CD4-positive, alpha-beta T cell (primary cell): ENCODE data around the gene HERPUD2. TPM values are rescaled to one million over a fixed set of nuclear protein-coding genes. Genes with fewer than 3 reads are reported as not detected.

Experiments
- ATAC-seq: fragments of 200-7000 bp; cut with Tn5 transposase; one replicate; pipeline ENCODE4 v1.10.0; 2022; ENCODE audit warnings: mild to moderate bottlenecking; ENCODE audit not compliant: poor library complexity
- CTCF ChIA-PET: fragments of 350-600 bp; sonication (Branson Sonifier 250); formaldehyde crosslinking; loops from one replicate; lab custom pipeline; 2021; ENCODE audit warnings: antibody characterized with exemption, inconsistent platforms; lab: Charles Lee
- POLR2A ChIA-PET: fragments of 350-600 bp; sonication (Branson Sonifier 250); formaldehyde crosslinking; loops from one replicate; lab custom pipeline; 2021; ENCODE audit warnings: antibody characterized with exemption, inconsistent platforms; lab: Charles Lee
- DNase-seq, 14 experiments: peaks; one replicate each; pipeline ENCODE4 v3.0.0-alpha.2; 2013 to 2020; ENCODE audit warnings: mixed read lengths in 2 of 14
- H3K27ac ChIP-seq, 2 donors: one replicate each; pipeline versions ENCODE4 v1.5.1 to v1.7.0; 2013; ENCODE audit warnings: low read length in 2 of 2, low read depth in 1 of 2, mild to moderate bottlenecking in 1 of 2
- H3K27me3 ChIP-seq, 2 experiments: 1 replicate in 1 of 2; 2 replicates in 1 of 2; pipeline versions ENCODE4 v1.6.1 to v1.7.0; 2013; ENCODE audit warnings: low read length in 2 of 2, control low read depth in 1 of 2, mild to moderate bottlenecking in 1 of 2, moderate library complexity in 1 of 2; ENCODE audit not compliant: insufficient read depth in 2 of 2, control insufficient read depth in 1 of 2
- H3K36me3 ChIP-seq: one replicate; pipeline ENCODE4 v1.6.1; 2013; ENCODE audit warnings: low read length, control low read depth; ENCODE audit not compliant: insufficient read depth
- H3K4me1 ChIP-seq: one replicate; pipeline ENCODE4 v1.6.1; 2013; ENCODE audit warnings: low read length, control low read depth; ENCODE audit not compliant: insufficient read depth
- H3K4me3 ChIP-seq: one replicate; pipeline ENCODE4 v1.5.1; 2013; ENCODE audit warnings: mild to moderate bottlenecking, low read length, moderate library complexity
- H3K9me3 ChIP-seq, 2 experiments: 1 replicate in 1 of 2; 2 replicates in 1 of 2; pipeline versions ENCODE4 v1.6.1 to v1.7.0; 2013; ENCODE audit warnings: low read length in 2 of 2, mild to moderate bottlenecking in 2 of 2, control low read depth in 1 of 2, moderate library complexity in 1 of 2; ENCODE audit not compliant: control insufficient read depth in 1 of 2, insufficient read depth in 1 of 2
- H3K27ac Mint-ChIP-seq: one replicate; pipeline ENCODE4 v1.8.0; 2020; ENCODE audit warnings: mixed read lengths
- H3K27me3 Mint-ChIP-seq: one replicate; pipeline ENCODE4 v1.8.0; 2021; ENCODE audit warnings: mixed read lengths
- H3K36me3 Mint-ChIP-seq: one replicate; pipeline ENCODE4 v1.8.0; 2021; ENCODE audit warnings: low read depth, mixed read lengths
- H3K4me1 Mint-ChIP-seq: one replicate; pipeline ENCODE4 v1.8.0; 2021; ENCODE audit warnings: low read depth, mixed read lengths
- H3K4me3 Mint-ChIP-seq: one replicate; pipeline ENCODE4 v1.8.0; 2020; ENCODE audit warnings: mild to moderate bottlenecking, mixed read lengths
- H3K9me3 Mint-ChIP-seq: one replicate; pipeline ENCODE4 v1.8.0; 2020; ENCODE audit warnings: mixed read lengths
- CTCF ChIP-seq: fragments of 200-600 bp; IDR thresholded peaks from one replicate; pipeline ENCODE4 v1.8.0; 2022; ENCODE audit warnings: antibody characterized with exemption, mild to moderate bottlenecking
- intact Hi-C, 2 experiments: fragments of 100-400 bp; cut with DNase I in 1 of 2; cut with micrococcal nuclease in 1 of 2; formaldehyde crosslinking; loops; one replicate each; pipeline versions ENCODE4 v1.15.1 to v1.9.0; 2023 to 2025; cut with DNase I, micrococcal nuclease
- polyA plus RNA-seq, 2 donors: library from polyadenylated mRNA; unstranded; fragments of 120-200 nt; gene quantifications; one replicate each; pipeline ENCODE4 v1.2.1, GENCODE V29; 2013
- total RNA-seq, 174 experiments: library from RNA in 2 of 174; stranded (reverse) in 2 of 174; gene quantifications; one replicate each; pipeline ENCODE4 v1.2.3 and lab custom pipeline; 2021 to 2026

The HERPUD2 gene
- total RNA-seq = 100 to 1,000 TPM; 113 to 127 TPM
- polyA plus RNA-seq (2013, experiment 1 of 2) = 54.5 TPM
- 64.8 TPM for polyA plus RNA-seq (2013, experiment 2 of 2)
- 12.8 to 175 (median 101) reads per million in 172 experiments for total RNA-seq (lab: John Stamatoyannopoulos, UW)

- H3K27me3 ChIP-seq = no peaks in the 10 kb centered on the region
- DNase-seq = peak; percentile 88 to 96 (median 90)
- Mint-ChIP-seq H3K4me1 (peaks cover 60% of the 10 kb centered on the region), H3K27me3 (no peaks in the 10 kb centered on the region), H3K9me3 (no peaks in the 10 kb centered on the region), H3K4me3 (peak within 1 kb of the TSS; percentile 99), H3K27ac (peak within 1 kb of the TSS; percentile 99), H3K36me3 (peaks cover 52% of the 10 kb centered on the region)
- H3K36me3 ChIP-seq = no peaks in the 10 kb centered on the region
- peak within 1 kb of the TSS; percentile 97 for H3K4me3 ChIP-seq
- peaks cover 16% of the 10 kb centered on the region for H3K4me1 ChIP-seq
- CTCF ChIA-PET = interaction anchor here (1.3 to 1.7 kb wide), 2 partner anchors 30 to 70 kb away, joined by 4 read pairs; no protein-coding TSS in a partner anchor
- POLR2A ChIA-PET = interaction anchor here (0.7 to 9.1 kb wide), 17 partner anchors 9 to 212 kb away, joined by 3 to 175 read pairs (median 4); partner anchors contain the start of gene SEPTIN7
- peak within 1 kb of the TSS; percentile 94 to 96 for H3K27ac ChIP-seq
- no peaks in the 10 kb centered on the region for H3K9me3 ChIP-seq
- no peak for TF ChIP-seq CTCF
- ATAC-seq = peak; percentile 82
- intact Hi-C loops = loop anchor here (1.0 to 10.0 kb wide), 9 partner anchors 14 to 667 kb away; partner anchors contain the start of genes SEPTIN7 (in 2 of the 2), DPY19L1 (in 1 of the 2) and EEPD1 (in 1 of the 2)
Observed at GRCh38 chr7:35694784-35695472, at the start of gene HERPUD2. HERPUD2 (minus strand) TSS chr7:35695135; CDS start chr7:35694330, 805 bp downstream.

- Mint-ChIP-seq H3K27ac (no peak overlapping the region), H3K9me3 (peaks cover 2% of the 10 kb centered on the region), H3K27me3 (no peaks in the 10 kb centered on the region), H3K36me3 (no peaks in the 10 kb centered on the region), H3K4me3 (no peak overlapping the region), H3K4me1 (no peaks in the 10 kb centered on the region)
- DNase-seq (no peak), ATAC-seq (no peak)
- H3K27ac ChIP-seq = no peak overlapping the region
- ChIA-PET POLR2A (no interaction called here), CTCF (no interaction called here)
- H3K4me1 ChIP-seq = no peaks in the 10 kb centered on the region
- H3K9me3 ChIP-seq = no peaks in the 10 kb centered on the region
- H3K27me3 ChIP-seq = no peaks in the 10 kb centered on the region
- no peaks in the 10 kb centered on the region for H3K36me3 ChIP-seq
- no peak overlapping the region for H3K4me3 ChIP-seq
- intact Hi-C loops = no loop called here
- TF ChIP-seq CTCF = no peak
Observed at GRCh38 chr7:35738889-35739288, 44.0 kb upstream of the HERPUD2 start.

GRCh38 chr7:35736725-35737124 is 41.8 kb upstream of the HERPUD2 start:
- no peak for ATAC-seq
- no peak for DNase-seq
- no peak for TF ChIP-seq CTCF
- H3K4me3 ChIP-seq = no peak overlapping the region
- ChIA-PET CTCF (no interaction called here), POLR2A (interaction anchor here (2.1 kb wide), 1 partner anchor 27 kb away, joined by 7 read pairs; no protein-coding TSS in a partner anchor)
- Mint-ChIP-seq H3K27ac (no peak overlapping the region), H3K9me3 (peaks cover 2% of the 10 kb centered on the region), H3K27me3 (no peaks in the 10 kb centered on the region), H3K36me3 (no peaks in the 10 kb centered on the region), H3K4me3 (no peak overlapping the region), H3K4me1 (no peaks in the 10 kb centered on the region)
- no peak overlapping the region for H3K27ac ChIP-seq
- H3K27me3 ChIP-seq = no peaks in the 10 kb centered on the region
- H3K4me1 ChIP-seq = no peaks in the 10 kb centered on the region
- intact Hi-C loops = no loop called here
- no peaks in the 10 kb centered on the region for H3K36me3 ChIP-seq
- H3K9me3 ChIP-seq = no peaks in the 10 kb centered on the region
